Fibroblast of skin of right biceps (primary cell): ENCODE data around the gene RPL18A.

Experiments
- DNase-seq: peaks from one replicate; pipeline ENCODE4 v3.0.0-alpha.2; 2013

The RPL18A gene

GRCh38 chr19:17859533-17860330 lies at the start of gene RPL18A:
TSS of gene RPL18A (plus strand) at chr19:17859910. CDS start at chr19:17859957, 47 bp downstream.
- DNase-seq, result peak; percentile 100

- DNase-seq, result no peak
Measured at GRCh38 chr19:17811103-17811502, 48.6 kb upstream of the RPL18A start.

GRCh38 chr19:17811681-17812080 lies 48.0 kb upstream of the RPL18A start:
- DNase-seq, result no peak

- DNase-seq, result no peak
Measured at GRCh38 chr19:17812099-17812498, 47.6 kb upstream of the RPL18A start.

GRCh38 chr19:17817668-17818363 lies 41.9 kb upstream of the RPL18A start:
- no peak for DNase-seq

GRCh38 chr19:17821190-17821589 lies 38.5 kb upstream of the RPL18A start, which contains the start of gene INSL3:
TSS of gene INSL3 (minus strand) at chr19:17821519. CDS start at chr19:17821506, 13 bp downstream.
- DNase-seq, result no peak

GRCh38 chr19:17824339-17824738 lies 35.4 kb upstream of the RPL18A start:
- DNase-seq, result no peak

GRCh38 chr19:17826508-17827056 lies 33.1 kb upstream of the RPL18A start:
- DNase-seq, result no peak

- DNase-seq, result peak; percentile 66
Measured at GRCh38 chr19:17829855-17830566, 29.7 kb upstream of the RPL18A start.

GRCh38 chr19:17830567-17831418 lies 28.9 kb upstream of the RPL18A start:
- DNase-seq, result peak; percentile 83

GRCh38 chr19:17831419-17831888 lies 28.3 kb upstream of the RPL18A start:
- DNase-seq, result no peak

GRCh38 chr19:17832443-17833208 lies 27.1 kb upstream of the RPL18A start:
- no peak for DNase-seq

- no peak for DNase-seq
Measured at GRCh38 chr19:17834350-17835181, 25.1 kb upstream of the RPL18A start.

- no peak for DNase-seq
Measured at GRCh38 chr19:17835182-17836006, 24.3 kb upstream of the RPL18A start.

GRCh38 chr19:17836530-17836929 lies 23.2 kb upstream of the RPL18A start:
- no peak for DNase-seq

- no peak for DNase-seq
Measured at GRCh38 chr19:17837972-17838371, 21.7 kb upstream of the RPL18A start.

GRCh38 chr19:17840019-17840418 lies 19.7 kb upstream of the RPL18A start:
- DNase-seq, result no peak

GRCh38 chr19:17841371-17841809 lies 18.3 kb upstream of the RPL18A start:
- no peak for DNase-seq
